NCI-H1048 (cell line): ENCODE data around the gene FOXN3.
"Not testable (repeated sequence)": the region's sequence is repeated elsewhere in the genome, so short reads cannot be mapped to it uniquely, and the experiment has no call there.

Experiments used
- DNase-seq: peaks from one replicate; lab custom pipeline; 2025; lab: John Stamatoyannopoulos, UW

The FOXN3 gene

DNA sequence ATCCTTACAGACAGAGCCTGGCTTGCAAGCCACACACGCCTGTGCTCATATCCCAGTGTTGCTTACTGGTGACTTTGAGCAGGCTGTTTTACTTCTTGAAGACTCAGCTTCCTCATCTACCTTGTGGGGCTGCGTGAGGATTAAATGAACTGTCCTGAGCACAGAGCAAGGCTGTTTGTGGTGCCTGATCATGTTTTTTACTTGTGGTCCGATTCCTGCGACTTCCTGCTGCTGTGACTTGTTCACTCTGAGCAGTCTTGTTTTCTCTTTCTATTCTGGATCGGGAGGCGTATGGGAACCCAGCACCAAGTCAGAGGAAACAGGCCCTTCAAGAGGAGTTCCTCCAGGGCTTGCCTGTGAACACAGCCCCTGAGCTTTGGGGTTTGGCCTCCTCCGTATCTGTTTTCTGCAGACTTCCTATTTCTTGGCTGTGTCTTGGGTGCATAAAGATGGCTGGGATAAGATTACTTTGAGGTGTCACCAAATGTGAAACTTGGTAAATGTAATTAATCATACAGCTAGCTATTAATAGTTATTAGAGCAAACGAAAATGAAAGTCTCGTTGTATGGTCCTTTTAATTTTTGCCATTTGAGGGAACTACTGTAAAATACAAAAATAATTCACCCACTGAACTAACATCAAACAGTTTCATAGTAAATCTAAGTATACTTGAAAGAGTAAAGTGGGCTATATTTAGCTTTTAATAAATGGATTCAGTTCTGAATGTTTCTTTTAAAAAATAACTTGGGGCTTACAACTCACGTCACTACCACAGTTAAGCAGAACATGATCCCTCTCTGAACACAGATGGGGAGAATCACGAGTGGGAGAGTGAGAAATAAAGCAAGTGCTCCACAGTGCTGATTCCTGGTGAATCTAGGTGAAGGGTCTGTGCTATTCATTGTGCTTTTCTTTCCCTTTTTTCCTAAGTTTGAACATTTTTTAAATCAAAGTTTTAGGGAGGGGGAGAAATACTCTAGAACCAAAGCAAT, 251.5 kb downstream of the FOXN3 start:
- no peak for DNase-seq

DNA sequence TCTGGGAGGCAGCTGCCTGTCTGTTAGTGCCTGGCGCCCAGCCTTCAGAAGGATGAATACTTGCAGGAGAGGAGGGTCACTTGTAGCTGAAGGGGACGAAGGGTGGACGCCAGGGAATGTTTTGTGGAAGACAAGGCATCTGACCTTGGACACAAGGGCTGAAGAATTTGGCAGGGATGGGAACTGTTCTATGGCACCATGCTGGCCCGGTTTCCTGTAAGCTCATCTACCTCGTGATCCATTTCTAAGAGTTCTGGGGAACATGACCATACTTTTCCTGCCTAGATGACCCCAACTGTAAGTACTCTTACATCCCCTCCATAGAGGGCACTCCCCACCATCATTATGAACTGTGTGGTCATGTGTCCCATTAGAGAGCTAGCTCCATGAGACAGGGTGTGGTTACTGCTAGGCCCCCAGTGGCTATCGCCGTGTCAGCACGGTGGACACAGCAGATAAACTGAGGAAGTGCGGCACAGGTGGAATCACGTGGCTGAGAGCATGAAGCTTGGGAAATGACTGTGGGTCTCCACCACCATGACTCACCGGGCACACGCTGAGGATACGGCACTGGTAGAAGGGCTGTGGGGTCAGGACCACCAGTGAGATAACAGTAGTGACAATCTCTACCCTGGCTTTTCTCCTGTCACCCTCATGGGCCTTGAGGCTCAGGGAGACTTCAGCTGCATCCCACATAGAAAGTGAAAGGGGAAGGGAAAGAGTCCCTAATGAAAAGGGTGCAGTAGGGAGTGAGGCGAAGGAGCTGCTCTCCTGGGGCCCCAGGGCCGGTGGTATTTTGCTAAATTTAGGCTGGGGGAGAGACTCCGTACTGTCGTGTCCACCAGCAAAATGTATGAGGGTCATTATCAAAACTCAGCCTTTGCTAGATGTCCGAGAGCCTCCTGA, 252.6 kb downstream of the FOXN3 start:
- DNase-seq: no peak

DNA sequence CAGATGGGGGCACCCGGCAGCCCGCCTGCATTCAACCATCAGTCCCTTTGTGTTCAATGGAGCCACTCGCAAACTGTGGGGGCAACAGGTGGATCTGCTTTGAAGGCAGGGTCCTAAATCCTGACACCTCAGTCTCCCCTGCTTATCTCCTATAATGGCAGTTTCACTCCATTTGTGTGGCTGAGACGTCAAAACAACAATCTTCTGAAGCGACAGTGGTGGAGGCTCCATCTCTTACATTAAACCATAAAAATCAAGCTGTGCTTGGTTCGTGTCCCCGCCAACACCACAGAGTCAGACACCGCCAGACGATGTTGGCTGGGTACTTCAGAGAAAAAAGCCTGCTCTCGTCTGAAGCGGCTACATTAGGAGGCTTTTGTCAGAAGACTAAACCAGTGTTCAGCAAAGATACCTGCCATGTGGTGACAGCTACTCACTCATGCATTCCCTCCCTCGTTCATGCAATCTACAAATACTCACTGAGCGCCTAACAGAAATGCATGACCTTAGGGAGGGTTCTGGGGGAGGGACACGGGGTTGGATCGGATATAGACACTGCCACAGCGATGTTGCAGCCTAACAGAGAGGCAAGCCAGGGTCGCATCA, 253.9 kb downstream of the FOXN3 start:
- DNase-seq: no peak

DNA sequence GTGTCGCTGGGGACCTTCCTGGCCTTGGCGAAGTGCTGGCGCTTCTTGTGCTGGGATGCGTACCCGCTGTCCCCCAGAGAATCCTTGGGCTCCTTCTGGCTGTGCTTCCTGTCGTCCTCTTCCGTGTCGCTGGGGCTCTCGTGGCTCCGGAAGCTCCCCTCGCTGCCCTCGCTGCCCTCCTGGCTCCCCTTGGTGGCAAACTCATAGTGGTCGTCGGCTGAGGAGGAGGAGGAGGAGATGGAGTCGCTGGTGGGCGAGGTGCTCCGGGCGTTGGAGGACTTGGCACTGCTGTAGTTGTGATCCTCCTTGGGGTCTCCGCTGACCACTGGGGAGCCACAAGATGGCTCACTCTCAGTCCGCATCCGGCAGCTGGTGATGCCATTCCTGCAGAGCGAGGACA, 254.4 kb downstream of the FOXN3 start:
- DNase-seq: no peak

DNA sequence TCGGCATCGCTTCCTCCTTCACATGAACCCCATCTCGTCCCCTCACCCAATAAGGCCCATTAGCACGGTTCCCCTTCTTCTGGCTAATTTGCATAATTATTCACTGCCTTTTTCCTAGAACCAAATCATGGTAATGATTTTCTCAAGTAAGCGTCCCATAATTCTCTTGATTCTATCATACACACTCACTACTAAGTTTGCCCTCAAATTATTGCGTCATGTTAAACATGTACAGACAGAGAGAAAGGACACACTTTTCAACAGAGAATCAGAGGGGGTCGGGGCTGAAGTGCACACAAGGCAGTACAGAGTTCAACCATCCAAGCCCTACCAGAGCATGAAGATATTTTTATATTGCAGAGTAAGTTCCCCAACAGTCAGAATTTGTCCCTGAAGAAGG, 256.6 kb downstream of the FOXN3 start:
- DNase-seq: no peak

DNA sequence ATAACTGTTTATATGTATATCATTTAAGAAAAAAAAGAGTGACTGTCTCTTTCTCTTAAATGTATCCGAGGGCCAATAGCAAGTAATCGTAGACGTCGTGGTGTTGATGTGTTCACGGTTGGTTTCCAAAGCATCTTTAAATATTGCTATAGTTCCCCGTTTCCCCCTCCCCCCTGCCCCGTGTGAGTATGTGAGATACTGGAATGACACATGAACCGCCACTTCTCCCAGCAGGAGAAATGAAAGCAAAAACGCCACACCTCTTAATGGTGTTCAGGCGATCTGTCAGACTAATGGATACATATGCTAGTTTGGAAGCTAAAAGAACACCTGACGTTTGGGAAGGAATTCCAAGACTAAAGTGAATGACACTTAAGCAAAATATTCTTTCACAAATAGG, 258.3 kb downstream of the FOXN3 start:
- no peak for DNase-seq

DNA sequence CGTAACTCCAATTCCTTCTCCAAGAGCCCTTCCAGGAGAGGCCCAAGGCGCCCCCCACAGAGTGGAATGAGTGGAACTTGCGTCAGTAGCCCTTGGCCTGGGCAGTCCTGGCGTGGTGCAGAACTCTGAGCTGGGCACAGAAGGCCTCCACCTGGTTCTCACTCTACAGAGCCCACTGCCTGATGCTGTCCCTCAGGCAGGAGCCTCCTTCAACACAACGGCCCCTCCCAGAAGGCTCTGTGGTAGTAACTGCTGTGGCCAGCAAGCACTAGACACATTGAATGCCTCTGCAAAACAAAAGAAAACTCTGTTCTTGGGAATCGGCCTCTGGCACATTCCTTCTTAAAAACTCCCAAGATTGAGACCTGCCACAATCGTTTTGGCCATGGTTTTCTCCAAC, 258.9 kb downstream of the FOXN3 start:
- DNase-seq: not testable (repeated sequence)

DNA sequence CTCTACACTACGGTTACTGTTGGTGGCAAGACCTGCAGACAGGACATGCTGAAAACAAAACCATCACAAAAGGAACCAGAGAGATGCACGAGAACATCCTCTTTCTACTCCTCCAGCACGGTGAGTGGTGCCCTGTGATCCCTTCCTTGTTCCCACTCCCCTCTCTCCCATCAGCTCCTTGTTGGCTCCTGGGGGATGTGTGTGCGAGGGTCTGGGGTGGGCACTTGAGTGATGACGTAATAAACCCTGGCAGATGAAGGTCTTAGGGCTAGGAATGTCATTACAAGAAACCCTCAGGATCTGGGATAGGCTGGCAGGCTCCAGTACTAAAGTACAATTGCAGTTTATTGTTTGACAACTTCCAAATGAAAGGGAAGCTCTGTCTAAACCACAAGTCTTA, 261.5 kb downstream of the FOXN3 start:
- DNase-seq: no peak

DNA sequence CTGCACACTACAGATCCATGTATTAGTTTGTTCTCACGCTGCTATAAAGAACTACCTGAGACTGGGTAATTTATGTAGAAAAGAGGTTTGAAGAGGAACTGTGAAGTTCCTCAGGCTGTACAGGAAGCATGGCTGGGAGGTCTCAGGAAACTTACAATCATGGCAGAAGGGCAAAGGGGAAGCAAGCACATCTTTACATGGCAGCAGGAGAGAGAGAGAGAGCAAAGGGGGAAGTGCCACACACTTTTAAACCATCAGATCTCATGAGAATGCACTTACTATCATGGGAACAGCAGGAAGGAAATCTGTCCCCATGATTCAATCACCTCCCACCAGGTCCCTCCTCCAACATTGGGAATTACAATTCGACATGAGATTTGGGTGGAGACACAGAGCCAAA, 265.3 kb downstream of the FOXN3 start:
- not testable (repeated sequence) for DNase-seq

DNA sequence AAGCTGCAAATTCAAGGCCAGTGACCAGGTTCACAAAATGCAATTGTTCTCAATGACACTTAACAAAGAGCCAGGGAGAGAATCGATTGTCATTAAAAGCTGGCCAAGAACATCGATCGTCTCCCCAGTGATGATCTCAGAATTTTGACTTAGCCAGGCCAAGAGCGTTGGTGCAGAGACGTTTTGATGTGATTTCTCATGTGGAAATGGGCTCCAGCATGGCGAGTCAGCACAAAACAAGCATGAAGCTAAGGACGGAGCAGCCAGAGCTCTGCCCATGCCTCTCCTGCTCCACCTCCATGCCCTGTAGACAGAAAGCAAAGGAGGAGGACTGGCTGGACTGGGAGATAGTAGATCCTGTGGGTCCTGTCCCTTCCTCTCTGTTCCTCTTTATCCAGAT, 270.8 kb downstream of the FOXN3 start:
- no peak for DNase-seq

DNA sequence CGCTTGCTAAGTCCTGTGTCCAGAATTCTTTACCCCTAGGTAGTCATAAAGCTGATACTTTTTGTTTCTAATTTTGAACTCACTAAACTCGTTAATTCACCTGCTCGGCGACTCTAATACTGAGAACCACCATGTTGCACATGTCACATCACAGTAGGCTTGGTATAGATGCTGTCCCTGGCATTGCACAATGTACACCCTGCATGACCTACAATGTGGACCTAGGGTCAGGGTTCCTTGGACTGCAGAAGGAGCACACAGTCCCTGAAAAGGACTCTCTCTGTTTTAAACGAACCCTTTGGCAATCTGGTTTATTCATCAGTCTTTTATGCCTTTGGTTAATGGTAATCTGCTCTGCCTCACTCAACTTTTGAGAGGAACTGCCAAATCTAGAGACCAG, 272.4 kb downstream of the FOXN3 start:
- DNase-seq: no peak

DNA sequence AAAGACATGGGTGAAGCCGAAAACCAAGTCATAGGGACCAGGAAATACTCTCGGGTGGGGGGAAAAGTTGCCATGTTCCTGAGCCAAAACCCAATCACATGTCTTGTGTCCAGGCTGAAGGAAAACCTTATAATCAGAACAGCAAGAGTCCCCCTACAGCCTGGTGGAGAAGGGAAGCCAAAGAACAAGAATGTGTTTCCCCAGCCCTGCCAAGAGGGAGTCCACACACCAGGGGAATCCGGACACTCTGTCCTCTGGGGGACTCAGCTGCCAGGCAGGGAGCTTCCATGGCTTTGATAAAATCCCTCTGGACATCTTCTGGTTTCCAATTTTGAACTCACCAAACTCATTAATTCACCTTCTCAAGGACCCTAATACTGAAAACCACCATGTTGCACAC, 273.0 kb downstream of the FOXN3 start:
- no peak for DNase-seq

DNA sequence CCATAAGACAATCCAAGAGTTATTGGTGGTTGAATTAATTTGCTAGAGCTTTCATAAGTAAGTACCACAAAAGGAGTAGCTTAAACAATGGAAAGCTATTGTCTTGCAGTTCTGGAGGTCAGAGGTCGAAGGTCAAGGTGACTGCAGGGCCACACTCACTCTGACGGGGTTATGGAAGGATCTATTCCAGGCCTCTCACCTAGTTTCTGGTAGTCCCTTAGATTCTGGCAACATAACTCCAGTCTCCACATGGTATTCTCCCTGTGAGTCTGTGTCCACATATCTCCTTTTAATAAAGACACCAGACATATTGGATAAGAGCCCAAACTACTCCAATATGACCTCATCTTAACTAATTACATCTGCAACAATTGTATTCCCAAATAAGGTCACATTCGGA, 273.4 kb downstream of the FOXN3 start:
- no peak for DNase-seq

DNA sequence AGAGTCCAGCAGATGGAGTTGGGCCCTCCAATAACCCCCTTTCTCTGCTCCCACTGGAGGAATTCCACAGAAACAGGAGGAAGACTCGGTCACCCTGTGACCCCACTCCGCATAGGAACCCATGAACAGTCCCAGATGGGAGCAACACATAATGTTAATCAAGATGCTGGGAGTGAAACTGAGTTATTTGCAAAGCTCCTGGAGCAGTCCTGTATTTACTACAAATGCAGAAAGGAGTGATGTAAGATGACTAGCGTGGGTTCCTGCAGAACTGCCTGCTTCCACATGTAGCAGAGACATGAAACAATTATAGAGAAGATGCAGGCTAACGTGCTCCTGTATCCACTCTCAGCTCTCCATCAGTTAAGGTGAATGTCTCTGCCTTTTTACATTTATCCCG, 274.7 kb downstream of the FOXN3 start:
- no peak for DNase-seq

DNA sequence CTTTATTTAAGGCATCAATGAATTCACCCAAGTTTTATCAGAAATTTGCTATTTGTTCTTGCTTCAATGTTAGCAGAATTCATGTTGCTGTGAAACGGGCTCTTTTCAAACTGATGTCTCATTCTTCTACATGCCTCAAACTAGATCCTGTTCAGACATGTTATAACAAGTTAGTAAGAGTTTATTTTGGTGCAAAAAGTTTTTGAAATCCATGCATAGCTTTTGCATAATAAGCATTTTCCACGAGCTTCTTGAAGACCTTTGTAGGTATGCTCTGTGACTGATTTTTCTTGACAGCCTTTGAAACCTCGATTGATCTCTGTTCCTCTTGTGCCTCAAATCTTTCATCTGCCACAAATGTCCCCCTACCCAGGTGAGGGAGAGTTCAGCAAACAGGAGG, 275.2 kb downstream of the FOXN3 start:
- DNase-seq: no peak

DNA sequence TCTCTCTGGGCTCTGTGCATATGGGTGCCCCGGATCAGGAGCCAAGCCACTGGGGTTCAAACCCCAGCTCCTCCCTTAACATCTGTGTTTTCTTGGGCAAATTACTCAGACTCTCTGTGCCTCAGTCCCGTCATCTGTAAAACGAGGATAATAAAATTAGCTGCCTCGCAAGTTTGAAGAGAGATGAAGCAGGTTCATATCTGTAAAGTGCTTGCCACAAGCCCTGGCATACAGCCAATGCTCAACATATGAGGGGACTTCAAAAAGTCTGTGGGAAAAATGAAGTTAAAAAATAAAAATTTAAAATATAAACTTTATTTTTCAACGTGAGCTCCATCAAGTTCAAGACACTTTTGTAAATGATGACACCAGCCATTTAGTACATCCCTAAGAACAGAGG, 276.7 kb downstream of the FOXN3 start:
- no peak for DNase-seq

DNA sequence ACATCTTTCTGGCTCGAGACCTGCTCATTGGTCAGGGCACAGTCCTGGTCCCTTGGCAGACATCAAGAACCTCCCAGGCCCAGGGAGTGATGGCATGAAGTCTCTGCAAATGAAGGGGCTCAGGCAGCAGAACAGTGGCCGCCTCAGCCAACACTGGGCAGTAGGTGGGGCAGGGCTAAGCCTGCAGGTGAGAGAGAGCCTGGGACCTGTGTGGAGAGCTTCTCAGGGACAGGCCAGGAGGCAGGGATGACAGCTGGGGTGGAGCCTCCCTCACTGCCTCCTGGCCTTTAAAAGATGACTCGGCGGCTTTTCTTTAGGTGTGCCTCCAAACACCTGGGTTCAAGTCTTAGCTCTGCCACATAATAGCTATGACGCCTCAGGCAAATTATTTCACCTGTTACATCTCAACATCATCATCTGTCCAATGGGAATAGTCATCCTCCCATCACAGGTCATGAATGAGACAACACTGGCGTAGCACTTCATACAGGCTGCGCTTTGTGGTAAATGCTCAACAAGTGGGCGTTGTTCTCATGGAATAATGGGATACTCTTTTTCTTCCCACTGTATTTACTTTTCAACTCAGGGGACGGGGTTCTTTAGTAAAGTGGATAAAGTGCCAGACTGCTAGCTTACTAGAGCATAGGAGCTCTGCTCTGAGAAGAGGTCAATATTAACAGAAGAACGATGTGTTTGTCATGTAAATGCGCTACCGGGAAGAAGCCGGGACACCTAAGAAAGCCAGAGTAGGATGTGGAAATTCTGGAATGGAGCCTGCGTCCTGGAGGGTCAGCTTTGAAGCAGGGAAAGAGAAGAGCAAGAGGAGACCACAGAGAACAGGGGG, 277.4 kb downstream of the FOXN3 start:
- no peak for DNase-seq

DNA sequence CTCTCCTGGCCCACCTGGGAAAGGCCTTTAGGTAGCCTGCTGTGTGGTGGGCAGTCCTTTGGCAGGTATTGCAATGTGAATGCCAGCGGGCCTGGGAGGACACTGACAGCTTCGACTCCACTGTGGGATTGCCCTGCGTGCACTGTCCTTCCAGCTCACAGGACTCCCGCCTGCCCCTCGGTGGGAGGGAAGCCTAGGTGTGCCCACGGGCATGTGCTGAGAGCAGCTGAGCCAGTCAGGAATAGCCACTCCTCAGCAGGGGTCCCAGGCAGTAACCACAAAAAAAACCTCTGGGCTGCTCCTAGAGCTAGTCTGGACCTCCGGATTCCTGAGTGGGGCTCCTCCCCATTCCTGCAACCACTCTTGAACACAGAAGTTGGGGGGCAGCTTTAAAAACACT, 278.2 kb downstream of the FOXN3 start:
- no peak for DNase-seq

DNA sequence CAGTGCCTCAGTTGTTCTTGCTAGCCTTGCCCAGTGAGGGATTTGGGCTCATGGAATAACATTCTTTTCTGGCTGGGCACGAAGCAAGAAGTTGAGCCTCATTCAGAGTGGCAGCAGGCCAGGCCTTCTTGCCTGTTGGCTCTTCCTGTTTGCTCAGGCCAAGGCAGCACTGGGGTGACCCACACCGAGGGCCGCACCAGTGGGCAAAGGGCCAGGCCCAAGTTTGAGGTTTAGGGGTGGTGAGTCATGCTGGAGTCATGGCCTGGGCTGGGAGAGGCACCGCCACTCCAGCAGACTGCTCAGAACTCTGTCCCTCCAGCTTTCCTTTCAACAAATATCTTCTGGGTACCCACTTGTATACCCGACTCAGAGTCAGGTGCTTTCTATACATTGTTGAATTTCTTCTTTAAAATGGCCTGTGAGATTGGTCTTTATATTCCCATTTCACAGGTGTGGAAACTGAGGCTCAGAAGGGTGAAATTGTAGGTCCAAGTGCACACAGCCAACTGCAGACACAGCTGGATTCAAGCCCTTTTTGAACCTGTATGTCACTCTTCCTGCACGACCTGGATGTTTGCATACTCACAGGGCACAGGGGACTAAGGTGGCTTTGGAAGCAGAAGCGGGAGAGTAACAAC, 279.4 kb downstream of the FOXN3 start:
- DNase-seq: no peak

DNA sequence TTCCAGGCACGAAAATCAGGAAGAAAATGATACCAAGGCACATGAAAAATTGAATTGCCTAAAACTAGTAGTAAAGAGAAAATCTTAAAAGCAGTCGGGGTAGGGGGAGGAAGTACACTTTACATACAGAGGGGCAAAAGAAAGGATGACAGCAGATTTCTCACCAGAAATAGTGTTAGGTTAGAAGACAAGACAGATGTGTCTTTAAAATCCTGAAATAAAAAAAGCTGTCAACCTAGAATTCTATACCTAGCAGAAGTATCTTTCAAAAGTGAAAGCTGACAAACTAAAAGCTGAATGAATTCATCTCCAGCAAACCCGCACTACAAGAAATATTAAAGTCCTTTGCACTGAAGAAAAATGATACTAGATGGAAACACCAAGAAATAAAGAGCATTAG, 280.4 kb downstream of the FOXN3 start:
- no peak for DNase-seq

DNA sequence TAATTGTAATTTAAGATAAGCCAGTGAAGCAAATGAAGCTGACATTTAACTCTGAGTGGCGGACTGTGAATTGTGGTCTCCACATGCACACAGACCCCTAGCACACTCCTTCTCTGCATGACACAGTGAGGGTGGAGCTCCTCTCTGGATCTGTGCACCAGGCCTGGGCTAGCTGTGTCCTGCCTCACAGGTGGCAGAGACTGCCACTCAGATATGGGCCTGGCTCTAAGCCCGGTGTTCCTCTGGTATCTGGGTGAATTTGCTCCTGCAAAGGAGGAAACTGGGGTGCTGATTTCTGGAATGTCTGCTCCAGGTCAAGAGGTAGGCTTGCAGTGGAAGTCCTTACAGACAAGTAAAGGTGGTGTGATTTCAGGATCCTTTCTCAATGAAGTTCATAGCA, 282.4 kb downstream of the FOXN3 start:
- no peak for DNase-seq
